GM18868 (cell line): ENCODE results near the gene ARNT2.

ENCODE experiments used
- ATAC-seq: cut with Tn5 transposase; IDR thresholded peaks from one replicate; pipeline ENCODE4 v1.9.1; 2021; ENCODE audit warnings: mild to moderate bottlenecking, moderate library complexity; ENCODE audit not compliant: unreplicated experiment

Gene ARNT2

GRCh38 chr15:80609091-80609490 is 204.9 kb downstream of the ARNT2 start:
- ATAC-seq = no peak

- no peak for ATAC-seq
Observed at GRCh38 chr15:80609512-80609946, 205.3 kb downstream of the ARNT2 start.

GRCh38 chr15:80611543-80612080 is 207.4 kb downstream of the ARNT2 start:
- ATAC-seq = no peak

GRCh38 chr15:80612118-80612823 is 208.1 kb downstream of the ARNT2 start:
- no peak for ATAC-seq

GRCh38 chr15:80613762-80614365 is 209.7 kb downstream of the ARNT2 start:
- ATAC-seq = no peak

- ATAC-seq = no peak
Observed at GRCh38 chr15:80614711-80615360, 210.7 kb downstream of the ARNT2 start.

- ATAC-seq = no peak
Observed at GRCh38 chr15:80615361-80615736, 211.2 kb downstream of the ARNT2 start.

- no peak for ATAC-seq
Observed at GRCh38 chr15:80615783-80616391, 211.7 kb downstream of the ARNT2 start.

- ATAC-seq = no peak
Observed at GRCh38 chr15:80618685-80619400, 214.7 kb downstream of the ARNT2 start.

- no peak for ATAC-seq
Observed at GRCh38 chr15:80619680-80620079, 215.5 kb downstream of the ARNT2 start.

GRCh38 chr15:80620141-80620540 is 216.0 kb downstream of the ARNT2 start:
- ATAC-seq = no peak

GRCh38 chr15:80620931-80621330 is 216.7 kb downstream of the ARNT2 start:
- ATAC-seq = no peak

- no peak for ATAC-seq
Observed at GRCh38 chr15:80626643-80627120, 222.5 kb downstream of the ARNT2 start.

- no peak for ATAC-seq
Observed at GRCh38 chr15:80629355-80629754, 225.2 kb downstream of the ARNT2 start.

- ATAC-seq = no peak
Observed at GRCh38 chr15:80630981-80631380, 226.8 kb downstream of the ARNT2 start.

GRCh38 chr15:80633221-80633620 is 229.0 kb downstream of the ARNT2 start:
- ATAC-seq = no peak

- ATAC-seq = no peak
Observed at GRCh38 chr15:80635953-80636352, 231.8 kb downstream of the ARNT2 start.

GRCh38 chr15:80636675-80637074 is 232.5 kb downstream of the ARNT2 start:
- no peak for ATAC-seq

GRCh38 chr15:80637747-80638146 is 233.6 kb downstream of the ARNT2 start:
- no peak for ATAC-seq

- ATAC-seq = no peak
Observed at GRCh38 chr15:80638553-80639167, 234.5 kb downstream of the ARNT2 start.
